ENCODE measurements around the gene CCDC102B. TPM values are rescaled to one million over a fixed set of nuclear protein-coding genes. Genes with fewer than 3 reads are reported as not detected.

Gene CCDC102B
- total and polyA plus RNA-seq, 3 donors from 2014 or later = 13.3 to 25.1 (median 14.9) TPM

GRCh38 chr18:68979737-68980136, 181.9 kb downstream of the CCDC102B start:
- TF ChIP-seq POLR2A (IDR thresholded peaks at IDR 0.05) (no peak), CTCF (IDR thresholded peaks at IDR 0.05) (no peak)
- no peaks in the 10 kb centered on the region for H3K4me1 ChIP-seq
- H3K9me3 ChIP-seq = no peaks in the 10 kb centered on the region
- WGBS, 2 donors = 91 to 96% methylated on average over 2 of the region's 2 CpGs
- no peak for DNase-seq
- no peaks in the 10 kb centered on the region for H3K36me3 ChIP-seq (ENCODE audit: low read depth, missing control alignments)
- H3K4me3 ChIP-seq = no peak overlapping the region
- no peaks in the 10 kb centered on the region for H3K27me3 ChIP-seq
- H3K27ac ChIP-seq = no peak overlapping the region
- intact Hi-C loops (cut with DNase I; ENCODE audit: low total_unique reads) = no loop called here

GRCh38 chr18:68983126-68983525, 185.2 kb downstream of the CCDC102B start:
- Histone ChIP-seq H3K9me3 (no peaks in the 10 kb centered on the region), H3K27ac (no peak overlapping the region), H3K4me1 (no peaks in the 10 kb centered on the region), H3K27me3 (no peaks in the 10 kb centered on the region), H3K4me3 (no peak overlapping the region), H3K36me3 (ENCODE audit: low read depth, missing control alignments) (no peaks in the 10 kb centered on the region)
- intact Hi-C loops (cut with DNase I; ENCODE audit: low total_unique reads) = no loop called here
- no peak for DNase-seq
- TF ChIP-seq POLR2A (IDR thresholded peaks at IDR 0.05) (no peak), CTCF (IDR thresholded peaks at IDR 0.05) (no peak)

GRCh38 chr18:68984342-68984741, 186.5 kb downstream of the CCDC102B start:
- WGBS, 2 donors = 78 to 79% methylated on average over 2 of the region's 2 CpGs

GRCh38 chr18:68985172-68985820, 187.4 kb downstream of the CCDC102B start:
- Histone ChIP-seq H3K36me3 (ENCODE audit: low read depth, missing control alignments) (no peaks in the 10 kb centered on the region), H3K27me3 (no peaks in the 10 kb centered on the region), H3K27ac (no peak overlapping the region), H3K9me3 (no peaks in the 10 kb centered on the region), H3K4me1 (no peaks in the 10 kb centered on the region), H3K4me3 (no peak overlapping the region)
- TF ChIP-seq POLR2A (IDR thresholded peaks at IDR 0.05) (no peak), CTCF (IDR thresholded peaks at IDR 0.05) (no peak)
- 92 to 95% methylated on average over 2 of the region's 2 CpGs for WGBS, 2 donors
- DNase-seq = no peak
- intact Hi-C loops (cut with DNase I; ENCODE audit: low total_unique reads) = no loop called here

More at GRCh38 chr18:68984342-68984741, 186.5 kb downstream of the CCDC102B start:
- no peaks in the 10 kb centered on the region for H3K36me3 ChIP-seq (ENCODE audit: low read depth, missing control alignments)
- no peaks in the 10 kb centered on the region for H3K27me3 ChIP-seq
- no peaks in the 10 kb centered on the region for H3K4me1 ChIP-seq
- H3K4me3 ChIP-seq = no peak overlapping the region
- TF ChIP-seq CTCF (IDR thresholded peaks at IDR 0.05) (no peak), POLR2A (IDR thresholded peaks at IDR 0.05) (no peak)
- no peak overlapping the region for H3K27ac ChIP-seq
- DNase-seq = no peak
- intact Hi-C loops (cut with DNase I; ENCODE audit: low total_unique reads) = no loop called here
- no peaks in the 10 kb centered on the region for H3K9me3 ChIP-seq

- Histone ChIP-seq H3K9me3 (no peaks in the 10 kb centered on the region), H3K27ac (no peak overlapping the region), H3K36me3 (ENCODE audit: low read depth, missing control alignments) (no peaks in the 10 kb centered on the region), H3K4me1 (no peaks in the 10 kb centered on the region), H3K27me3 (no peaks in the 10 kb centered on the region), H3K4me3 (no peak overlapping the region)
- no peak for TF ChIP-seq CTCF (IDR thresholded peaks at IDR 0.05)
- no peak for TF ChIP-seq POLR2A (IDR thresholded peaks at IDR 0.05)
- DNase-seq = no peak
- intact Hi-C loops (cut with DNase I; ENCODE audit: low total_unique reads) = no loop called here
These were observed 193.4 kb downstream of the CCDC102B start for GRCh38 chr18:68991286-68991685.

Measured in testis (tissue), 3 donors.